KMS-11 (cell line): ENCODE measurements around the gene BCL2A1.

Source experiments
- H2AFZ ChIP-seq: fragments of 200-600 bp; sonication (generic); 2 replicates; pipeline ENCODE4 v1.6.1; 2016; ENCODE audit warnings: antibody characterized with exemption, mixed run types, low read depth
- H3K27ac ChIP-seq: fragments of 200-600 bp; sonication (generic); 2 replicates; pipeline ENCODE4 v1.6.1; 2016; ENCODE audit warnings: mild to moderate bottlenecking, mixed run types
- H3K27me3 ChIP-seq: fragments of 200-600 bp; sonication (generic); 2 replicates; pipeline ENCODE4 v1.6.1; 2017; ENCODE audit warnings: mild to moderate bottlenecking, low read depth, mixed run types, moderate library complexity; ENCODE audit not compliant: insufficient read depth
- H3K36me3 ChIP-seq: fragments of 200-600 bp; sonication (generic); 2 replicates; pipeline ENCODE4 v1.6.1; 2017; ENCODE audit warnings: mild to moderate bottlenecking, mixed run types; ENCODE audit not compliant: insufficient read depth
- H3K4me1 ChIP-seq: fragments of 200-600 bp; sonication (generic); 2 replicates; pipeline ENCODE4 v1.6.1; 2016; ENCODE audit warnings: mild to moderate bottlenecking, low read depth, mixed run types; ENCODE audit not compliant: poor library complexity, severe bottlenecking
- H3K4me2 ChIP-seq: fragments of 200-600 bp; sonication (generic); 2 replicates; pipeline ENCODE4 v1.7.0; 2016; ENCODE audit warnings: mild to moderate bottlenecking, mixed run types
- H3K4me3 ChIP-seq: fragments of 200-600 bp; sonication (generic); IDR thresholded peaks from 2 replicates; pipeline ENCODE4 v1.6.1; 2017; ENCODE audit warnings: low read depth, low read length, mixed read lengths; ENCODE audit not compliant: insufficient read depth
- H3K79me2 ChIP-seq: fragments of 200-600 bp; sonication (generic); 2 replicates; pipeline ENCODE4 v1.6.1; 2016; ENCODE audit warnings: low read depth, mixed run types; ENCODE audit not compliant: insufficient read depth
- H3K9ac ChIP-seq: fragments of 200-600 bp; sonication (generic); 2 replicates; pipeline ENCODE4 v1.6.1; 2016; ENCODE audit warnings: mild to moderate bottlenecking, mixed run types
- H4K20me1 ChIP-seq: fragments of 200-600 bp; sonication (generic); 2 replicates; pipeline ENCODE4 v1.6.1; 2016; ENCODE audit warnings: mild to moderate bottlenecking, mixed run types; ENCODE audit not compliant: insufficient read depth
- CTCF ChIP-seq: fragments of 200-600 bp; sonication (generic); conservative IDR thresholded peaks from 2 replicates; pipeline ENCODE4 v1.6.1; 2017; ENCODE audit warnings: low read depth, mild to moderate bottlenecking, antibody characterized with exemption, low read length, moderate library complexity, mixed read lengths

The BCL2A1 gene

GRCh38 chr15:79960502-79961212 lies 10.3 kb downstream of the BCL2A1 start:
- Histone ChIP-seq H3K27me3 (no peaks in the 10 kb centered on the region), H3K4me2 (no peak overlapping the region), H3K9ac (no peak overlapping the region), H3K36me3 (no peaks in the 10 kb centered on the region), H3K4me1 (no peaks in the 10 kb centered on the region), H2AFZ (no peak overlapping the region), H3K4me3 (no peak overlapping the region), H3K79me2 (no peaks in the 10 kb centered on the region), H4K20me1 (no peaks in the 10 kb centered on the region), H3K27ac (no peak overlapping the region)
- no peak for TF ChIP-seq CTCF

GRCh38 chr15:79957741-79958140 lies 13.3 kb downstream of the BCL2A1 start:
- Histone ChIP-seq H3K27me3 (no peaks in the 10 kb centered on the region), H3K4me2 (no peak overlapping the region), H3K36me3 (no peaks in the 10 kb centered on the region), H2AFZ (no peak overlapping the region), H3K4me3 (no peak overlapping the region), H4K20me1 (no peaks in the 10 kb centered on the region), H3K9ac (no peak overlapping the region), H3K4me1 (no peaks in the 10 kb centered on the region), H3K27ac (no peak overlapping the region), H3K79me2 (no peaks in the 10 kb centered on the region)
- TF ChIP-seq CTCF, result no peak

GRCh38 chr15:79956354-79956939 lies 14.5 kb downstream of the BCL2A1 start:
- Histone ChIP-seq H2AFZ (no peak overlapping the region), H3K9ac (no peak overlapping the region), H4K20me1 (no peaks in the 10 kb centered on the region), H3K4me1 (no peaks in the 10 kb centered on the region), H3K27ac (no peak overlapping the region), H3K4me2 (no peak overlapping the region), H3K4me3 (no peak overlapping the region), H3K27me3 (no peaks in the 10 kb centered on the region), H3K36me3 (no peaks in the 10 kb centered on the region), H3K79me2 (no peaks in the 10 kb centered on the region)
- no peak for TF ChIP-seq CTCF

GRCh38 chr15:79954661-79955060 lies 16.3 kb downstream of the BCL2A1 start:
- Histone ChIP-seq H3K27me3 (no peaks in the 10 kb centered on the region), H3K9ac (no peak overlapping the region), H3K27ac (no peak overlapping the region), H4K20me1 (no peaks in the 10 kb centered on the region), H3K4me2 (no peak overlapping the region), H3K4me3 (no peak overlapping the region), H3K36me3 (no peaks in the 10 kb centered on the region), H3K79me2 (no peaks in the 10 kb centered on the region), H3K4me1 (no peaks in the 10 kb centered on the region), H2AFZ (no peak overlapping the region)
- TF ChIP-seq CTCF, result no peak
